PFSK-1 (cell line): ENCODE data around the gene MYBBP1A.

Experiments
- FOXP2 ChIP-seq: optimal IDR thresholded peaks from 2 replicates; pipeline ENCODE3; 2011; ENCODE audit warnings: borderline replicate concordance, control low read depth, inconsistent platforms; ENCODE audit not compliant: insufficient read depth; ENCODE audit errors: extremely low read length, extremely low read depth
- POLR2AphosphoS5 ChIP-seq: IDR thresholded peaks from 2 replicates; pipeline ENCODE4 v1.6.1; 2012; ENCODE audit warnings: low read depth, mild to moderate bottlenecking, control low read depth, low read length, moderate library complexity
- SIN3A ChIP-seq: IDR thresholded peaks from 2 replicates; pipeline ENCODE4 v1.6.1; 2012; ENCODE audit warnings: mild to moderate bottlenecking, low read length, moderate library complexity, borderline replicate concordance; ENCODE audit not compliant: insufficient read depth
- TAF1 ChIP-seq: IDR thresholded peaks from 2 replicates; pipeline ENCODE4 v1.6.1; 2012; ENCODE audit warnings: low read length, control low read depth, borderline replicate concordance; ENCODE audit not compliant: insufficient read depth
- TF ChIP-seq, protein P1 (sequence below), 2 experiments: IDR thresholded peaks; 2 replicates each; pipeline versions ENCODE4 v1.6.1 to v1.8.0; 2011 to 2012; ENCODE audit warnings: low read depth in 2 of 2, low read length in 2 of 2, control low read depth in 1 of 2, inconsistent platforms in 1 of 2, mild to moderate bottlenecking in 1 of 2, moderate library complexity in 1 of 2; ENCODE audit not compliant: insufficient read depth in 1 of 2

Gene MYBBP1A

DNA sequence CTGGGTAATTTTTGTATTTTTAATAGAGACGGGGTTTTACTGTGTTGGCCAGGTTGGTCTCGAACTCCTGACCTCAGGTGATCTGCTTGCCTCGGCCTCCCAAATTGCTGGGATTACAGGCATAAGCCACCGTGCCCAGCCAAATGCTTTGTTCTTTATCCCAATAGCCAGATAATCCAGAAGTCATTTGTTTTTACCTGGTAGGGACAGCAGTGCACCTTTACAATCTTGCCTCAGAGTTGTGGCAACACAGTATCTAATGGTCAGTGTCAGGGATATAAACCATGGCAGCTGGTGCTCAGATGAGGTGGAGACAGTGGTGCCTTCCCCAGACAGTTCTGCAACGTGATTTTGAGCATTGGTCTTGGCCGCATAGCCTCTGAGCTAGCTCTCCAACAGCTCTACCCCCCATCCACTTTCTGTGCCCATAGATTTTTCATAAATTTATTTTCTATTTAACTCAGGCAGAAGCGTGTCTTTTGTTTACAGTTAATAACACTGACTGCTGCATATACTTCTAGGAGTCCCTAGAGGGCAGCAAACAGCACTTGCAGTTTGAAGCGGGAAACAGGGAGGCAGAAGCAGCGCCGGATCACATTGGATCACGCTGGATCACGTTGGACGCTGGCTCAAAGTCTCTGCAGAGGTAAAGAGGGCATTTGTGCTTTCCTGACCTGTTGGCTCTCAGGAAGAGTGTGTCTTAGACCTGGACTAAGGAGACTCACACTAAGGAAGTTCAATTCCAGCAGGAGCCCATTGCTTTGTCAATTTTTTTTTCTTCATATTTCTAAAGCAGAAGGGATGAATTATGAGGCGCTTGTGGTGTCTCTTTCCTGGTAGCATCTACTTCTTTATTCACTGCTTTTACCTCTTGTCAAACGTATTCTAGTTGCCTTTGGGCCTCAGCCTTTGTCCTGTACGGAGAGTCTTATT is 10.3 kb upstream of the MYBBP1A start:
- TF ChIP-seq SIN3A, result 0 out of 2 replicates have a peak, but pooled peaks have one; percentile 11
- no peak for TF ChIP-seq FOXP2
- TF ChIP-seq, protein P1, sequence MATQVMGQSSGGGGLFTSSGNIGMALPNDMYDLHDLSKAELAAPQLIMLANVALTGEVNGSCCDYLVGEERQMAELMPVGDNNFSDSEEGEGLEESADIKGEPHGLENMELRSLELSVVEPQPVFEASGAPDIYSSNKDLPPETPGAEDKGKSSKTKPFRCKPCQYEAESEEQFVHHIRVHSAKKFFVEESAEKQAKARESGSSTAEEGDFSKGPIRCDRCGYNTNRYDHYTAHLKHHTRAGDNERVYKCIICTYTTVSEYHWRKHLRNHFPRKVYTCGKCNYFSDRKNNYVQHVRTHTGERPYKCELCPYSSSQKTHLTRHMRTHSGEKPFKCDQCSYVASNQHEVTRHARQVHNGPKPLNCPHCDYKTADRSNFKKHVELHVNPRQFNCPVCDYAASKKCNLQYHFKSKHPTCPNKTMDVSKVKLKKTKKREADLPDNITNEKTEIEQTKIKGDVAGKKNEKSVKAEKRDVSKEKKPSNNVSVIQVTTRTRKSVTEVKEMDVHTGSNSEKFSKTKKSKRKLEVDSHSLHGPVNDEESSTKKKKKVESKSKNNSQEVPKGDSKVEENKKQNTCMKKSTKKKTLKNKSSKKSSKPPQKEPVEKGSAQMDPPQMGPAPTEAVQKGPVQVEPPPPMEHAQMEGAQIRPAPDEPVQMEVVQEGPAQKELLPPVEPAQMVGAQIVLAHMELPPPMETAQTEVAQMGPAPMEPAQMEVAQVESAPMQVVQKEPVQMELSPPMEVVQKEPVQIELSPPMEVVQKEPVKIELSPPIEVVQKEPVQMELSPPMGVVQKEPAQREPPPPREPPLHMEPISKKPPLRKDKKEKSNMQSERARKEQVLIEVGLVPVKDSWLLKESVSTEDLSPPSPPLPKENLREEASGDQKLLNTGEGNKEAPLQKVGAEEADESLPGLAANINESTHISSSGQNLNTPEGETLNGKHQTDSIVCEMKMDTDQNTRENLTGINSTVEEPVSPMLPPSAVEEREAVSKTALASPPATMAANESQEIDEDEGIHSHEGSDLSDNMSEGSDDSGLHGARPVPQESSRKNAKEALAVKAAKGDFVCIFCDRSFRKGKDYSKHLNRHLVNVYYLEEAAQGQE (IDR thresholded peaks at IDR 0.05; ENCODE audit: insufficient read depth in 1 of 2, low read depth in 2 of 2, low read length in 2 of 2), result no peak
- TF ChIP-seq TAF1, result no peak
- no peak for TF ChIP-seq POLR2AphosphoS5

- TF ChIP-seq TAF1, result no peak
- no peak for TF ChIP-seq POLR2AphosphoS5
- TF ChIP-seq SIN3A, result no peak
- TF ChIP-seq FOXP2, result no peak
- TF ChIP-seq, protein P1 (IDR thresholded peaks at IDR 0.05; ENCODE audit: insufficient read depth in 1 of 2, low read depth in 2 of 2, low read length in 2 of 2), result no peak
Measured at GRCh38 chr17:4562015-4562969, 7.1 kb upstream of the MYBBP1A start.

GRCh38 chr17:4560837-4561256 is 5.7 kb upstream of the MYBBP1A start:
- no peak for TF ChIP-seq FOXP2
- TF ChIP-seq, protein P1 (IDR thresholded peaks at IDR 0.05; ENCODE audit: insufficient read depth in 1 of 2, low read depth in 2 of 2, low read length in 2 of 2), result no peak
- no peak for TF ChIP-seq TAF1
- no peak for TF ChIP-seq SIN3A
- TF ChIP-seq POLR2AphosphoS5, result no peak

DNA sequence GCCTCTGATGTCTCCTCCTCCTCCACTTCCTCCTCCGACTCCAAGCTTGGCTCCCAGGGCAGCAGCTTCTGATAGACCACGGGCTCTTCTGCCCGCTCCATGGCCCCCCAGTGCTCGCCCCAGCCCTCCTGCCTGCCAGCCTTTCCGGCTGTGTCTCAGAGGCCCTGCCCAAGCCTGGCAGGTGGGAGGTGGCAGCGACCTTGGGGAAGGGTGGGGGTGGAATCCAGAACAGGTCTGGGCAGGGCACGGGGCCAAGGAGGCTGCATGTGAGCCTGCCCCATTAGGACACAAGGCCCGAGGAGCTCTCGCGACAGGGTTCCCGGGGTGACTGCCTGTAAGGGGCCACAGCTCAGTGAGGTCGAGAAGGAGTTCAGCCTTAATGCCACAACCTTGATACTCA is 5.2 kb upstream of the MYBBP1A start, which contains the start of gene GGT6:
TSS of gene GGT6 (minus strand) at position 157 of the 400 bp plus-strand sequence. CDS start at position 101, 56 bp downstream.
- TF ChIP-seq, protein P1 (IDR thresholded peaks at IDR 0.05; ENCODE audit: insufficient read depth in 1 of 2, low read depth in 2 of 2, low read length in 2 of 2), result no peak
- TF ChIP-seq TAF1 (no peak), FOXP2 (no peak), POLR2AphosphoS5 (no peak), SIN3A (no peak)
